CD8-positive, alpha-beta memory T cell (primary cell): ENCODE results near the gene PSMA7. TPM values are rescaled to one million over a fixed set of nuclear protein-coding genes. Genes with fewer than 3 reads are reported as not detected.

Experiments
- CTCF ChIA-PET: fragments of 350-600 bp; sonication (Branson Sonifier 250); formaldehyde crosslinking; loops from one replicate; lab custom pipeline; 2021; ENCODE audit warnings: antibody characterized with exemption; lab: Charles Lee
- POLR2A ChIA-PET: fragments of 350-600 bp; sonication (Branson Sonifier 250); formaldehyde crosslinking; loops from one replicate; lab custom pipeline; 2021; ENCODE audit warnings: antibody characterized with exemption; lab: Charles Lee
- DNase-seq, 5 donors: peaks; one replicate each; pipeline versions ENCODE4 v3.0.0 to v3.0.0-alpha.2; 2020 to 2022; ENCODE audit warnings: mixed read lengths in 1 of 5
- H3K27ac ChIP-seq: one replicate; pipeline ENCODE4 v1.7.0; 2013; ENCODE audit warnings: low read depth, mild to moderate bottlenecking, low read length, moderate library complexity
- H3K27me3 ChIP-seq: 2 replicates; pipeline ENCODE4 v1.7.0; 2013; ENCODE audit warnings: low read length, mild to moderate bottlenecking; ENCODE audit not compliant: insufficient read depth, poor library complexity, severe bottlenecking
- H3K36me3 ChIP-seq: 2 replicates; pipeline ENCODE4 v1.7.0; 2013; ENCODE audit warnings: mild to moderate bottlenecking, low read length, moderate library complexity; ENCODE audit not compliant: insufficient read depth
- H3K4me1 ChIP-seq: 2 replicates; pipeline ENCODE4 v1.7.0; 2013; ENCODE audit warnings: mild to moderate bottlenecking, low read length, moderate library complexity; ENCODE audit not compliant: insufficient read depth
- H3K4me3 ChIP-seq: 2 replicates; pipeline ENCODE4 v1.7.0; 2013; ENCODE audit warnings: mild to moderate bottlenecking, low read length
- H3K9me3 ChIP-seq: 2 replicates; pipeline ENCODE4 v1.7.0; 2013; ENCODE audit warnings: mild to moderate bottlenecking, low read length
- H3K27ac Mint-ChIP-seq, 8 donors: one replicate each; pipeline ENCODE4 v1.8.0; 2020 to 2021; ENCODE audit warnings: mixed read lengths in 8 of 8, mild to moderate bottlenecking in 6 of 8, inconsistent platforms in 3 of 8, moderate library complexity in 3 of 8
- H3K27me3 Mint-ChIP-seq, 2 donors: one replicate each; pipeline ENCODE4 v1.8.0; 2020 to 2021; ENCODE audit warnings: mixed read lengths in 2 of 2, mild to moderate bottlenecking in 1 of 2, moderate library complexity in 1 of 2
- H3K36me3 Mint-ChIP-seq, 3 donors: one replicate each; pipeline ENCODE4 v1.8.0; 2020 to 2021; ENCODE audit warnings: mixed read lengths in 3 of 3, inconsistent platforms in 1 of 3, mild to moderate bottlenecking in 1 of 3
- H3K4me1 Mint-ChIP-seq, 3 donors: one replicate each; pipeline ENCODE4 v1.8.0; 2020 to 2021; ENCODE audit warnings: mixed read lengths in 3 of 3, inconsistent platforms in 1 of 3, mild to moderate bottlenecking in 1 of 3
- H3K4me3 Mint-ChIP-seq, 7 donors: one replicate each; pipeline ENCODE4 v1.8.0; 2020 to 2021; ENCODE audit warnings: mixed read lengths in 7 of 7, mild to moderate bottlenecking in 6 of 7, moderate library complexity in 4 of 7, inconsistent platforms in 2 of 7
- H3K9me3 Mint-ChIP-seq, 5 donors: one replicate each; pipeline ENCODE4 v1.8.0; 2020 to 2022; ENCODE audit warnings: mixed read lengths in 5 of 5, mild to moderate bottlenecking in 3 of 5, moderate library complexity in 2 of 5, inconsistent platforms in 1 of 5
- polyA plus RNA-seq: library from polyadenylated mRNA; unstranded; fragments of 300-500 nt; fragmentation: Illumina TruSeq; gene quantifications from one replicate; pipeline ENCODE4 v1.2.3, GENCODE V29; 2021
- total RNA-seq, 2 experiments: library from RNA; stranded (reverse); gene quantifications; one replicate each; pipeline ENCODE4 v1.2.3, GENCODE V29; 2021

PSMA7 gene
- total and polyA plus RNA-seq, 3 experiments from 2014 or later, result 447 to 464 (median 459) TPM

DNA sequence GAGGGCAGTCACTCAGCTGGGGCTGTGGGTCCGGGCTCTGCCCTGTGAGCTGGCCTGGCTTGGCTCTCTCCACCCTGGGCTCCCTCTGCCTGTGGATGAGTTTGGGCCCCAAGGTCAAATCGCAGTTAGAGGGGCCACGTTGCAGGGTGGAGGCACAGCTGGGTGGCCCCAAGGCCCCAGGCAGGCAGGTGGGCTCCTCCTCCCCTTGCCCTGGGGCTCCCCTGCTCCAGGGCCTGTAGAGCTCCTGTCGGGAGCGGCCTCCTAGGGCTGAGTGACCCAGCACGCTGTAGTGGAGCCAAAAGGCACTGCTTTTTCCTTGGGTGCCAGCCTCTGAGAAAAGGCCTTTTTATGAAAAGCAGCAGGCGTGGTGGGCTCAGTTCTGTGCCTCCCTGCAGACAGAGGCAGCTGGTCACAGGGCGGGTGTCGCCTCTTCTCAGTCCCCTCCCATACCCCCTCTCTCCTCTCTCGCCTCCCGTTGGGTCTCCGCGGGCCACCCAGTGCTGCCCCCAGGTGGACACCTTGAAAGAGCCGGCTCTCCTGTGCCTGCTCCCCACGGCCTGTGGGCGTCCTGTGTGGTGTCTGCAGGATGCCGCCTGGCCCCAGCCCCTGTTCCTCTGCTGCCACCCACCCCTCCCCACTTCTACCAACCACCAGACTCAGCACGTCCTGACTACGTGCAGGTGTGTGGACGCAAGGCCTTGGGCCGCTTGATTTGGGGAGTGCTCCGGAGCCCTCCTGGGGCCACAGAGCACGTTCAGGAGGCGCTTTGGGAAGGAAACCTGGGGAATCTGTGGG lies 13.6 kb upstream of the PSMA7 start:
- H3K9me3 Mint-ChIP-seq, result peaks cover 0 to 2% (median 0%) of the 10 kb centered on the region in 5 donors
- H3K4me3 Mint-ChIP-seq, result no peak overlapping the region
- ChIA-PET CTCF (interaction anchor here (0.7 to 2.4 kb wide), 3 partner anchors 13 to 157 kb away, joined by 3 to 12 read pairs (median 3); partner anchors contain the start of genes PSMA7 and SS18L1), POLR2A (no interaction called here)
- Histone ChIP-seq H3K9me3 (peaks cover 4% of the 10 kb centered on the region), H3K4me1 (no peaks in the 10 kb centered on the region), H3K36me3 (no peaks in the 10 kb centered on the region), H3K27ac (no peak overlapping the region), H3K27me3 (no peaks in the 10 kb centered on the region), H3K4me3 (no peak overlapping the region)
- H3K27me3 Mint-ChIP-seq, result no peaks in the 10 kb centered on the region
- H3K4me1 Mint-ChIP-seq, result peaks cover 12 to 33% (median 19%) of the 10 kb centered on the region in 3 donors
- DNase-seq, result peak; percentile 57 to 82 (median 66)
- peaks cover 11 to 52% (median 16%) of the 10 kb centered on the region in 3 donors for H3K36me3 Mint-ChIP-seq
- H3K27ac Mint-ChIP-seq, result peak overlapping the region in 1 of 8 donors; percentile 38

DNA sequence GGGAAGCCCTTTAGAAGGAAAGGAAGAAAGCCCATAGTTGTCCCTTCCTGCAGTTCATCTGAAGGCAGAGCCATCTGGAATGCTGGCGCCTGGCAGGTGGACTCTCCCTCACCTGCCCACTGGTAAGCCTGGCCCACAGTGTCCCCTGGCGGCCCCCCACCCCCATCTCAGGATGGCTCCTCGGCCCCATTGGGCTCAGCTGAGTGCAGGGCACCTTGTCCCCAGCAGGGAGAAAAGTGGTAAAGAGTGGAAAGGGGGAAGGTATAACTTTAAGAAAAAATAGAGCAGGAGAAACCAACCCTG lies 13.0 kb upstream of the PSMA7 start:
- Mint-ChIP-seq H3K4me1 (peaks cover 12 to 33% (median 19%) of the 10 kb centered on the region in 3 donors), H3K27ac (no peak overlapping the region), H3K4me3 (peak overlapping the region in 1 of 7 donors; percentile 54), H3K9me3 (peaks cover 0 to 2% (median 0%) of the 10 kb centered on the region in 5 donors), H3K27me3 (no peaks in the 10 kb centered on the region), H3K36me3 (peaks cover 11 to 48% (median 16%) of the 10 kb centered on the region in 3 donors)
- Histone ChIP-seq H3K27me3 (no peaks in the 10 kb centered on the region), H3K36me3 (no peaks in the 10 kb centered on the region), H3K9me3 (peaks cover 4% of the 10 kb centered on the region), H3K4me1 (no peaks in the 10 kb centered on the region), H3K27ac (no peak overlapping the region), H3K4me3 (no peak overlapping the region)
- POLR2A ChIA-PET, result no interaction called here
- CTCF ChIA-PET, result interaction anchor here (0.7 to 2.4 kb wide), 3 partner anchors 13 to 157 kb away, joined by 3 to 12 read pairs (median 3); partner anchors contain the start of genes PSMA7 and SS18L1
- DNase-seq, result no peak

DNA sequence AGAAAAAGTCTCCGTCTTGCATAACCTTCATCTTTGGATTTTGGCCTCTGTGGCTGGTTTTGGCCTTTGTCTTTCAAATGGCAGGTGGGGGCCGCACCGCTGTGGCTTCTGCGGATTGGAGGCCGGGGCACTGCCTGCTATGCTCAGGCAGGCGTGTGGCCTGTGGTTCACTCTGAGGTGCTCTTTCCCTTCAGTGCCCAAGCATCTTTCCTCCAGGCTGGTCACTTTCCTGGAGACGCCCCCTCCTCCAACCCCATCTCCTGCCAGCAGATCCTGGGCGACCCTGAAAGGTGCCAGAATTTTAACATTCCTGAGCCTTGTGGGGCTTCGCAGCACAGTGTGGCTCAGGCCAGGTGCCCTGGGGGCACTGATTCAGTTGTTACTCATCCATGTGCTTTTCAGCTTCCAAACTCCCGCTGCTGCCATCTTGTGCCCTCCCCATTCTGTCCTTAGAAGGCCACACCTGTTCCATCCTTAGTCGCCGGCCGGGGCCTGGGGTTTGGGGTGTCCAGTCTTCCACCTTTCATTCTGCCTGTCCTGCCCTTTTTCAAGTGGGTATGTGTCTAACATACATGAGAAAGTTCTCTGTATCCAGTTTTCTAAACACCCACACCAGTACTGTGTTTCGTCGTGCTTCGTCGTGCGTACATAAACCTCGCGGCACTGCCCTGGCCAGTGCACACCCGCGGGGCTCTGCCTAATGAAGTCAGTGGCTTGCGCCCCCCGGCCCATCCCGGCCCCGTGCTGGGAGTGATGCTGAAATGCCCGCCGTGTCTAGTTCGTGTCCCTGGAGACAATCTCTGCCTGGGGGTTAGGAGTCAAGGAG lies 12.4 kb upstream of the PSMA7 start:
- Histone ChIP-seq H3K4me1 (no peaks in the 10 kb centered on the region), H3K36me3 (no peaks in the 10 kb centered on the region), H3K9me3 (peaks cover 4% of the 10 kb centered on the region), H3K27ac (no peak overlapping the region), H3K4me3 (no peak overlapping the region), H3K27me3 (no peaks in the 10 kb centered on the region)
- DNase-seq, result no peak
- POLR2A ChIA-PET, result no interaction called here
- Mint-ChIP-seq H3K36me3 (peaks cover 11 to 42% (median 16%) of the 10 kb centered on the region in 3 donors), H3K27me3 (no peaks in the 10 kb centered on the region), H3K4me1 (peaks cover 12 to 33% (median 19%) of the 10 kb centered on the region in 3 donors), H3K27ac (peak overlapping the region in 1 of 8 donors; percentile 51), H3K9me3 (peaks cover 0 to 2% (median 0%) of the 10 kb centered on the region in 5 donors), H3K4me3 (peak overlapping the region in 2 of 7 donors; percentile 54 to 80)
- CTCF ChIA-PET, result interaction anchor here (1.1 to 2.4 kb wide), 3 partner anchors 18 to 156 kb away, joined by 3 to 12 read pairs (median 5); no protein-coding TSS in a partner anchor

DNA sequence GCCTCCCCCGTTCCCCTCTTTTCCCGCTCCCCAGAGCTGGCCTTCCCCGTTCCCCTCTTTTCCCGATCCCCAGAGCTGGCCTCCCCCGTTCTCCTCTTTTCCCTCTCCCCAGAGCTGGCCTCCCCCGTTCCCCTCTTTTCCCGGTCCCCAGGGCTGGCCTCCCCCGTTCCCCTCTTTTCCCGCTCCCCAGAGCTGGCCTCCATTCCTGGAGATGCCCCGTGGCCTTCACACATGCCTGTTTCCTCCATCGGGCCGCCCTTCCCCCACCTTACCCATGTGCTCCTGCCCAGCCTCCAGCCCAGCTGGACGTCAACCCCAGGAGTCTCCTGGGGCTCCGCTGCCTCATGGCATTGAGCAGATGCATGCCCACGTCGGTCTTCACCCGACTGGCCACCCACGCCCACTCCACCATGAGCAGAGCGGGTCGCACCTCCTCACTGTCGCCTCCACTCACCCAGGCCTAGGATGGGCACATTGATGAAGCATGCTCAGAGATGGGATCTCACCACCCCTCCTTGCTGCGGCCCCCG lies 8.7 kb upstream of the PSMA7 start:
- Mint-ChIP-seq H3K36me3 (peaks cover 16 to 36% (median 16%) of the 10 kb centered on the region in 3 donors), H3K4me1 (peaks cover 16 to 49% (median 19%) of the 10 kb centered on the region in 3 donors), H3K27me3 (no peaks in the 10 kb centered on the region), H3K9me3 (peaks cover 0 to 2% (median 0%) of the 10 kb centered on the region in 5 donors), H3K27ac (peak overlapping the region in 3 of 8 donors; percentile 3 to 82 (median 33)), H3K4me3 (no peak overlapping the region)
- no peak for DNase-seq
- H3K9me3 ChIP-seq, result peaks cover 4% of the 10 kb centered on the region
- H3K36me3 ChIP-seq, result no peaks in the 10 kb centered on the region
- ChIA-PET POLR2A (no interaction called here), CTCF (interaction anchor here (1.9 kb wide), 1 partner anchor 141 kb away, joined by 6 read pairs; no protein-coding TSS in a partner anchor)
- no peak overlapping the region for H3K4me3 ChIP-seq
- no peak overlapping the region for H3K27ac ChIP-seq
- H3K4me1 ChIP-seq, result no peaks in the 10 kb centered on the region
- H3K27me3 ChIP-seq, result no peaks in the 10 kb centered on the region

DNA sequence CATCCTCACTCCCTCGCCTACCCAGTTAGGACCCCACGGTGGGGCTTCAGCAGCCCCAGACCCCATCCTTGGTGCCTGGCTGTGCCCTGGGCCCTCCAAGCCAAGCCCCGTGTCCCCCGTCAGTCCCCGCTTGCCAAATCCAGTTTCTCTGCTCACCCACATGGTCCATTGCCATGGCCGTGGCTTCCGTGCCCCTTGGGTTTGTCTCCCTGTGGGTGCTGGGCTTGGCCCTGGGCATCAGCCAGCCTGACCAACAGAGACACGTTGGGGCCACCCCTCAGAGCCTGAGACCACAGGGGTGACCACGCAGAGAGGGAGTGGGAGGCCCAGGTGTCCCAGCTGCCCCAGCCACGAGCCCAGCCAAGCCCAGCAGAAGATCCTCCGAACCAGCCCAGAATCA lies 8.0 kb upstream of the PSMA7 start:
- ChIA-PET CTCF (interaction anchor here (1.9 kb wide), 1 partner anchor 140 kb away, joined by 6 read pairs; no protein-coding TSS in a partner anchor), POLR2A (no interaction called here)

DNA sequence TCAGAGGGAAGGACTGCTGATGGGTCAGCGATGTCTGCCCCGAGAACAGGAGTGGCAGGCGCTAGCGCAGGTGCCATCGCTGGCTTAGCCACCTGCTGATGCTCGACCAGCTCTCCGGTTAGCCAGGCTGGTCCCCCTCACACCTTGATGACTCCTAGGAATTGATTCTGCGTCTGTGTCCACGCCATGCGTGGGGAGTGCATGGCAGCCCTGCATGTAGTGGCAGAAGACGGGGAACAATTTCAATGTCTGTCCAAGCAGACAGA lies 7.0 kb upstream of the PSMA7 start:
- Histone ChIP-seq H3K27me3 (no peaks in the 10 kb centered on the region), H3K4me1 (peaks cover under 1% of the 10 kb centered on the region), H3K4me3 (no peak overlapping the region), H3K27ac (no peak overlapping the region), H3K36me3 (no peaks in the 10 kb centered on the region), H3K9me3 (peaks cover 4% of the 10 kb centered on the region)
- ChIA-PET CTCF (no interaction called here), POLR2A (no interaction called here)
- Mint-ChIP-seq H3K27me3 (no peaks in the 10 kb centered on the region), H3K9me3 (no peaks in the 10 kb centered on the region), H3K4me3 (no peak overlapping the region), H3K27ac (peak overlapping the region in 2 of 8 donors; percentile 45 to 63), H3K36me3 (peaks cover 16 to 30% (median 16%) of the 10 kb centered on the region in 3 donors), H3K4me1 (peaks cover 22 to 47% (median 26%) of the 10 kb centered on the region in 3 donors)
- DNase-seq, result no peak

More for the DNA sequence above, 8.0 kb upstream of the PSMA7 start:
- peaks cover 16 to 47% (median 18%) of the 10 kb centered on the region in 3 donors for H3K4me1 Mint-ChIP-seq
- H3K27me3 Mint-ChIP-seq, result no peaks in the 10 kb centered on the region
- Histone ChIP-seq H3K4me3 (no peak overlapping the region), H3K9me3 (peaks cover 4% of the 10 kb centered on the region), H3K27ac (no peak overlapping the region), H3K4me1 (no peaks in the 10 kb centered on the region), H3K36me3 (no peaks in the 10 kb centered on the region), H3K27me3 (no peaks in the 10 kb centered on the region)
- no peak overlapping the region for H3K27ac Mint-ChIP-seq
- no peak for DNase-seq
- H3K9me3 Mint-ChIP-seq, result peaks cover 0 to under 1% (median 0%) of the 10 kb centered on the region in 5 donors
- peaks cover 16 to 36% (median 16%) of the 10 kb centered on the region in 3 donors for H3K36me3 Mint-ChIP-seq
- H3K4me3 Mint-ChIP-seq, result no peak overlapping the region

DNA sequence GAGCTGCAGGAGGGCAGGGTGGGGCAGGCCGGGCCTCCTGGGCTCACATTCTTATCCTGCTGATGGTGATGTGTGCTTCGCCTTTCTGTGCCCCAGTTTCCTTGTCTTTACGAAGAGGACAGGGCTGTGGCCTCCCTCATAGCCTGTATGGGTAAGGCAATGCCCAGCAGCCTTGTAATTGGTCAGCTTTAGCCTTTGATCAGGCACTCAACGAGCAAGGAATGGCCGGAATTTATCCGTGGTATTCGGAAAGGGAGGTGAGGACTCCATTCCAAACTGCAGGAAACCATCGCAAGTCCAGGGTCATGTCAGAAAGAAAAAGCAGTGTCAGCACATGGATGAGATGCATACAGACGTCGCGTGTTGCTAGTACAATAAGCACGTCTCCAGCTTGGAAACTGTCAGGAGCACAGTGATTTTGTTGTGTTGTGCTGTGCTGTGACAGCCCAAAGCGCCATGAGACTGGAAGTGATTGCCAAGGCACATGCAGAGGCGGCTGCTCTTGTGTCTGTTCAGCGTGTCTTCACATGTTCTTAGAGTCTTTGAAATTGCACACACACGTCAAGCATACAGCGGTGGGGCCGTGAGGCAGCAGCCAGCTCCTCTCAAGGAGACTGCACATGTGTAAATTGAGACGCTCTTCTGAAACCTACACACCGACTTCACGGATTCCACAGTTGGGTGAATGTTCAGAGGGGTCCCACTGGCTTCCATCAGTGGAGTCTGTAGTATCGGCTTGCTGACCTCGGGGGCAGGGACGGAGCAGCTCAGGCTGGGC lies 6.5 kb upstream of the PSMA7 start:
- H3K9me3 Mint-ChIP-seq, result no peaks in the 10 kb centered on the region
- peaks cover 14 to 31% (median 16%) of the 10 kb centered on the region in 3 donors for H3K36me3 Mint-ChIP-seq
- Histone ChIP-seq H3K27ac (no peak overlapping the region), H3K36me3 (no peaks in the 10 kb centered on the region), H3K4me3 (no peak overlapping the region), H3K27me3 (no peaks in the 10 kb centered on the region), H3K4me1 (peaks cover 5% of the 10 kb centered on the region), H3K9me3 (peaks cover 4% of the 10 kb centered on the region)
- H3K27me3 Mint-ChIP-seq, result peaks cover 0 to 2% of the 10 kb centered on the region in 2 donors
- POLR2A ChIA-PET, result no interaction called here
- peak overlapping the region in 1 of 7 donors; percentile 64 for H3K4me3 Mint-ChIP-seq
- CTCF ChIA-PET, result no interaction called here
- DNase-seq, result no peak
- peaks cover 24 to 49% (median 31%) of the 10 kb centered on the region in 3 donors for H3K4me1 Mint-ChIP-seq
- peak overlapping the region in 1 of 8 donors; percentile 45 for H3K27ac Mint-ChIP-seq
